OCI-M1 (cell line): ENCODE results near the gene SLC2A5.
A peak's percentile ranks its signal among the peaks of the same experiment; 100 is the strongest.

Experiments
- DNase-seq: peaks from one replicate; lab custom pipeline; 2025; lab: John Stamatoyannopoulos, UW

The SLC2A5 gene

GRCh38 chr1:9088807-9089206 lies 19.4 kb upstream of the SLC2A5 start:
- DNase-seq, result no peak

- DNase-seq, result no peak
These were observed 18.1 kb upstream of the SLC2A5 start for GRCh38 chr1:9087411-9088125.

GRCh38 chr1:9086796-9087195 lies 17.4 kb upstream of the SLC2A5 start:
- DNase-seq, result no peak

GRCh38 chr1:9086045-9086444 lies 16.6 kb upstream of the SLC2A5 start:
- DNase-seq, result no peak

- no peak for DNase-seq
These were observed 16.0 kb upstream of the SLC2A5 start for GRCh38 chr1:9085306-9085940.

GRCh38 chr1:9084906-9085305 lies 15.5 kb upstream of the SLC2A5 start:
- no peak for DNase-seq

GRCh38 chr1:9081473-9081872 lies 12.0 kb upstream of the SLC2A5 start:
- DNase-seq, result no peak

GRCh38 chr1:9080705-9081291 lies 11.4 kb upstream of the SLC2A5 start:
- DNase-seq, result no peak

GRCh38 chr1:9079988-9080704 lies 10.7 kb upstream of the SLC2A5 start:
- DNase-seq, result no peak

- no peak for DNase-seq
These were observed 9.5 kb upstream of the SLC2A5 start for GRCh38 chr1:9078752-9079500.

GRCh38 chr1:9078015-9078751 lies 8.7 kb upstream of the SLC2A5 start:
- DNase-seq, result no peak

- peak; percentile 62 for DNase-seq
These were observed 5.6 kb upstream of the SLC2A5 start for GRCh38 chr1:9075022-9075421.

- no peak for DNase-seq
These were observed 3.7 kb upstream of the SLC2A5 start for GRCh38 chr1:9073143-9073542.

- no peak for DNase-seq
These were observed 2.3 kb upstream of the SLC2A5 start for GRCh38 chr1:9071554-9072235.

- no peak for DNase-seq
These were observed 1.1 kb upstream of the SLC2A5 start for GRCh38 chr1:9070486-9070885.

GRCh38 chr1:9068981-9069325 lies 482 bp downstream of the SLC2A5 start:
- DNase-seq, result no peak

GRCh38 chr1:9066945-9067807 lies 2.3 kb downstream of the SLC2A5 start:
- DNase-seq, result no peak

GRCh38 chr1:9065213-9065751 lies 4.2 kb downstream of the SLC2A5 start:
- DNase-seq, result no peak

GRCh38 chr1:9062846-9063245 lies 6.6 kb downstream of the SLC2A5 start:
- DNase-seq, result no peak

GRCh38 chr1:9062021-9062471 lies 7.4 kb downstream of the SLC2A5 start:
- no peak for DNase-seq
